GM12874 (cell line): ENCODE data around the gene EPB41L4B.

Experiments
- TF ChIP-seq, protein P1 (sequence below): IDR thresholded peaks from 2 replicates; pipeline ENCODE4 v1.5.1; 2011; ENCODE audit warnings: low read depth, mild to moderate bottlenecking, control low read depth, low read length, moderate library complexity; ENCODE audit not compliant: insufficient read depth

The EPB41L4B gene

DNA sequence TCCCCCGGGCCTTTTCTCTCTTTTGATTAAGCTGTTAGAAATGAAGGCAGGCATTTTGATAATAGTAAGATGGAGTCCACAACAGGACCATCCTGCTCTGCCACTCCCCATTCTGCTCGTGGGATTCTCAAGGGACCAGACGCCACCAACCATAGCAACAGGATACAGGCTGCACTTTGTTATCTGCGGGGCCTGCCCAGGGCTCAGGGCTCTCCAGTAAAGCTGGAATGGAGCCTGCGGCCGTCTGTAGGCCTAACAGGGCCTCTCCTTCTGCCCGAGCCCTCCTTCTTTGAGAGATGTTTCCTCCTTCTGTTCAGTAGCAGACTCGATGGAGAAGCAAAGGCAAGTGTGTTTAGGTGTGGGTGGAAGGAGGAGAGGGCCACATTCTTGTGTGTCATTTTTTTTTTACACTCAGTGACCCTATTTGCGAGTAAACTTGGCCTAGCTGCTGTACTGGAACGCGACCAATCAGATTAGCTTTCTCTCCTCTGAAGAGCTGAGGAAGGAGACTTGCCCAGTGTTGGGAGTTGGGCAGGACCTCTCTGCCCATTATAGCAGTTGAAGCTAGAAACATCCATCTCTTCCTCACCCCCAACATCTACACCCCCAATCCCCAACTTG, 8.9 kb upstream of the EPB41L4B start:
- TF ChIP-seq, protein P1, sequence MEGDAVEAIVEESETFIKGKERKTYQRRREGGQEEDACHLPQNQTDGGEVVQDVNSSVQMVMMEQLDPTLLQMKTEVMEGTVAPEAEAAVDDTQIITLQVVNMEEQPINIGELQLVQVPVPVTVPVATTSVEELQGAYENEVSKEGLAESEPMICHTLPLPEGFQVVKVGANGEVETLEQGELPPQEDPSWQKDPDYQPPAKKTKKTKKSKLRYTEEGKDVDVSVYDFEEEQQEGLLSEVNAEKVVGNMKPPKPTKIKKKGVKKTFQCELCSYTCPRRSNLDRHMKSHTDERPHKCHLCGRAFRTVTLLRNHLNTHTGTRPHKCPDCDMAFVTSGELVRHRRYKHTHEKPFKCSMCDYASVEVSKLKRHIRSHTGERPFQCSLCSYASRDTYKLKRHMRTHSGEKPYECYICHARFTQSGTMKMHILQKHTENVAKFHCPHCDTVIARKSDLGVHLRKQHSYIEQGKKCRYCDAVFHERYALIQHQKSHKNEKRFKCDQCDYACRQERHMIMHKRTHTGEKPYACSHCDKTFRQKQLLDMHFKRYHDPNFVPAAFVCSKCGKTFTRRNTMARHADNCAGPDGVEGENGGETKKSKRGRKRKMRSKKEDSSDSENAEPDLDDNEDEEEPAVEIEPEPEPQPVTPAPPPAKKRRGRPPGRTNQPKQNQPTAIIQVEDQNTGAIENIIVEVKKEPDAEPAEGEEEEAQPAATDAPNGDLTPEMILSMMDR = no peak

DNA sequence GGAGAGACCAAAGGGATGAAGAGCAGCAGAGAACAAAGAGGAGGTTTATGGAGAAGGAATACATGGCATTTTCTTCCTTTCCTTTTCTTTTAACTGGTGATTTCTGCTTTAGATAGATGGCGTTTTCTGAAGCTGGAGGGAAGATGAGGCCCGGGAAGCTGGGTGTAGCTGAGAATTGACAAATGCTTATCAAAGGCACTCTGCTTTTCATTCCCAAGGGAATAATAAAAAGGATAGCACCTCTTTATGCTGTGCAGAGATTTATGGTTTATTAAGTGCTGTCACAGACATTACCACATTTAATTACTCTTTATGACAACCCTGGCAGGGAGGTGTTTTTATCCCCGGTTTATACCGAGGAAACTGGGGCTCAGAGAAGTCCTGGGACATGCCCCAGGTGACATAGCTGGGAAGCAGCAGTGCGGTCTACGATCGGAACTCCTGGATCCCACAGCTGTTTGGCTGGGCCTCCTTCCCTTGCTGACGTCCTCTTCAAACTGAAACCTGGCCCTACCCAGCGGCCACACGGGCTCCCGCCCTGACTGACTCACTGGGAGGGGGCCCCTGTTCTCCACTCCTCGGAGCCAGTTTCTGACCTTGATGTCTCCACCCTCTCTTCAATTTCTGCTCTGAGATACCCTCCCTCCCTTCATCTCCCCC, 8.2 kb upstream of the EPB41L4B start:
- TF ChIP-seq, protein P1 = no peak

DNA sequence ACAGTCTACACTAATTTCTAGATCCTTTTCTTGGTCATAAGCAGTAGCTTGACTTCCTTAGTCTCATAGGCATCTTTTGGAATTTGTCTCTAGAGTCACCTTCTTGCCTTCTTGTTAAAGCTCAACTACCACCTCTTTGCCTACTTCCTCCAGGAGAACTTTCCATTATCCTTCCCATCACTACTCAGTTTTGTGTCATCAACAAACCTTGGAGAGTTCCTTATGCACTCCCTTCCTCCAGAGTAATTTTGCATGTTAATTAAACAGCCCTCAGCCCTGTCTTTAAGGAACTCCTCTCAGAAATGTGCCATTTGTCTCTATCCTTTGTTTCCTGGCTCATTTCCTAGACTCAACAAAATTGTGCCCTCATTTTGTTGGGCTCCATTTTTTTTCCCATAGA, 4.2 kb upstream of the EPB41L4B start:
- TF ChIP-seq, protein P1 = no peak

DNA sequence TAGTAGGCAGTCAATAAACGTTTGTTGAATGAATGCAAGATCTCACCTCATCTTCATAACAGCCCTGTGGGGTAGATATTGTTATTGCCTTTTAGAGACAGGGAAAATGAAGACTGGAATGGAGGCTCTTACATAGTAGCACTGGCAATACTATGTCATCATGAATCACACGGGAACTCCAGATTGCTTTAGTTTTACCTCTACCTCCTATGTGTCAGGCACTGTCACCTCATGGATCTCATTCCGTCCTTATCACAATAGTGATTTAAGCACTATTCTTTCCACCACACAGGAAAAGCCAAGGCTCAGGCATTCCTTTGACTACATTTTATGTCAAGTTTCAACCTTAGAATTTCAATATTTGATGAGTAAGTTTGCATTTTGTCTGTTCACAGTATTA, 2.9 kb upstream of the EPB41L4B start:
- TF ChIP-seq, protein P1 = no peak

DNA sequence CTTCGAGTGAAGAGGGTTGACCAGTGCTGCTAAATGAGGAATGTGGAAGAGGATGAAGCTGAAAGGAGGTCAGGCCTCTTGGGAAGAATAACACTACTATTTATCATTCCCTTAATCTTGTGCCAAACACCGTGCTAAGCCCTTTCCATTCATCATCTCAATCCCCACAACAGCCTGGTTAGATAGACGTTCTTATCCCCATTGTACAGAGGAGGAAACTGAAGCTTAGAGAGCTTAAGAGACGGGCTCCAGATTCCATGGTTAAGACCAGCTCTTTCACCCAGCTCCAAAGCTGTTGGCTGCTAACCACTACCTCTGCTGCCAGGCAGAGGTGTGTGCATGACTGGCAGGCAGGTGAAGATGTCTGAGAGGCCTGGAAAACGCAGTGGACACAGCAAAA, 868 bp upstream of the EPB41L4B start:
- TF ChIP-seq, protein P1 = no peak

DNA sequence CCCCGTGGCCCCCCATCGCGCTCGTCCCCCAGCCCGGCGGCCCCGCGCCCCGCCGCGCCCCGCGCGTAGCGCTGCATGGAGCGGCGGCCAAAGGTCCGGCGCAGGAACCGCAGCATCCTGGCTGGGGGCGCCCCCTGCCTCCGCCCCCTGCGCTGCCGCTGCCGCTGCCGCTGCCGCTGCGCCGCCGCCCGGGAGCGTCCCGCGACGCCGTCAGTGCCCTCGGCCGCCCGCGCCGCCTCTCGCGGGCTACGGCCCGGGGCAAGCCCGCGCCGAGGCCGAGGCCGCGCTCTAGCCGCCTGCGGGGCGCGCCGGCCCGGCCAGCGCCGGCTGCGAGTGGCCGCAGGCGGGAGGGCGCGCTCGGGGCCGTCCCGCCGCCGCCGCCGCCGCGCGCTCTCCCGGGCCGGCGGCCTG, 523 bp downstream of the EPB41L4B start:
- TF ChIP-seq, protein P1 = no peak

DNA sequence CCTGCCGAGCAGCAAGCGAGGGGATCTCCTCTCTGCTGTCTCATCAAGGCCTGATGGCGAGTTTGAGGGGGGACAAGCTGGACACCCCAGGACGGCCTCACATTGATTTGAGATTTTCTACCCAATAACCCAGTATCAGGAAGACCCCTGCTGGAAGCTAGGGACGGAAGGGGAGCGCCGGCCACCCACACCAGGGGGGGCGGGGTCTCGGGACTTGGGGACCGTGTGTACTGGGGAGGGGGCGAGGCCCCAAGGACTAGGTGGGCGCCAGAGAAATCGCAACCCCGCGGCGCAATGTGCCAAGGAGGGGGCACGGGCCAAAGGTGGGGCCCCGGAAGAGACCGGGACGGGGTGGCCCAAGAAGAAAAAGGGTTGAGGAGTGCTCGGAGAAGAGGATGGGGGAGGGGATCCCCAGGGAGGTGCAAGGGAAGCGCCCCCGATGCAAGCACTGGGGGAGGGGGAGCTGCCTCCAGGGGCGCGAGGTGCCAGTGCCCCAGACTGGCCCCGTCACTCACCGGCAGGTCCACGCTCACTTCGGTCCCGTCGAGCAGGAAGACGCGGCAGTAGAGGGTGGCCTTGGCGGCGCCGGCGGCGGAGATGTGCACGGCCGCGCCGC, 1.1 kb downstream of the EPB41L4B start:
- TF ChIP-seq, protein P1 = no peak
